Uterus (tissue), 4 donors: ENCODE measurements around the gene AGPAT4. TPM values are rescaled to one million over a fixed set of nuclear protein-coding genes. Genes with fewer than 3 reads are reported as not detected.
A peak's percentile ranks its signal among the peaks of the same experiment; 100 is the strongest.

Source experiments
- DNase-seq, 2 donors: peaks; one replicate each; pipeline ENCODE4 v3.0.0-alpha.2; 2019 to 2020
- H3K27ac ChIP-seq, 2 donors: fragments of 200-600 bp; sonication (generic); 1 replicate in 1 of 2; 2 replicates in 1 of 2; pipeline ENCODE4 v1.5.1; 2016 to 2018
- H3K27me3 ChIP-seq, 2 donors: fragments of 200-600 bp; sonication (generic); one replicate each; pipeline ENCODE4 v1.5.1; 2018 to 2019; ENCODE audit warnings: control low read depth in 1 of 2
- H3K36me3 ChIP-seq, 2 donors: fragments of 200-600 bp; sonication (generic); one replicate each; pipeline ENCODE4 v1.5.1; 2019; ENCODE audit warnings: control low read depth in 1 of 2
- H3K4me1 ChIP-seq, 2 donors: fragments of 200-600 bp; sonication (generic); one replicate each; pipeline ENCODE4 v1.5.1; 2018 to 2019; ENCODE audit warnings: control low read depth in 1 of 2
- H3K4me3 ChIP-seq, 2 donors: fragments of 200-600 bp; sonication (generic); 1 replicate in 1 of 2; 2 replicates in 1 of 2; pipeline ENCODE4 v1.5.1; 2018 to 2019; ENCODE audit warnings: mild to moderate bottlenecking in 1 of 2
- H3K9me3 ChIP-seq, 2 donors: fragments of 200-600 bp; sonication (generic); one replicate each; pipeline ENCODE4 v1.5.1; 2019; ENCODE audit warnings: control low read depth in 1 of 2
- CTCF ChIP-seq, 4 experiments: fragments of 200-600 bp in 2 of 4; fragments of 450-650 bp in 2 of 4; sonication (generic) in 2 of 4; IDR thresholded peaks; one replicate each; pipeline ENCODE4 v1.5.1; 2016 to 2019; ENCODE audit warnings: antibody characterized with exemption in 4 of 4, mild to moderate bottlenecking in 2 of 4, moderate library complexity in 1 of 4
- POLR2A ChIP-seq, 2 donors: fragments of 450-650 bp; IDR thresholded peaks; one replicate each; pipeline ENCODE4 v1.6.1; 2016; ENCODE audit warnings: antibody characterized with exemption in 2 of 2, mild to moderate bottlenecking in 1 of 2, moderate library complexity in 1 of 2
- intact Hi-C: fragments of 100-400 bp; cut with DNase I; formaldehyde crosslinking; loops from one replicate; pipeline ENCODE4 v1.15.1; 2023; ENCODE audit warnings: low total_unique reads
- total RNA-seq, 4 donors: library from RNA; depleted of rRNA in 3 of 4; stranded (reverse); fragments of >200 nt in 3 of 4; gene quantifications; one replicate each; pipeline versions ENCODE4 v1.1.0 to v1.2.4, GENCODE V29; 2014 to 2023
- donor health status: DM: yes; HTN: yes; CAD: no.

Gene AGPAT4
- total RNA-seq, 4 donors from 2014 or later = 2.9 to 18.1 (median 15.1) TPM

GRCh38 chr6:161169035-161169434 is 104.8 kb downstream of the AGPAT4 start:
- no peak for TF ChIP-seq CTCF (IDR thresholded peaks at IDR 0.05)
- H3K4me1 ChIP-seq = no peaks in the 10 kb centered on the region
- DNase-seq = no peak
- no peaks in the 10 kb centered on the region for H3K36me3 ChIP-seq
- intact Hi-C loops = no loop called here
- no peaks in the 10 kb centered on the region for H3K27me3 ChIP-seq
- no peak overlapping the region for H3K27ac ChIP-seq
- H3K9me3 ChIP-seq = no peaks in the 10 kb centered on the region
- no peak overlapping the region for H3K4me3 ChIP-seq

- TF ChIP-seq POLR2A (IDR thresholded peaks at IDR 0.05) (no peak), CTCF (IDR thresholded peaks at IDR 0.05) (no peak)
- H3K9me3 ChIP-seq = no peaks in the 10 kb centered on the region
- H3K36me3 ChIP-seq = no peaks in the 10 kb centered on the region
- no peaks in the 10 kb centered on the region for H3K27me3 ChIP-seq
- H3K4me3 ChIP-seq = no peak overlapping the region
- intact Hi-C loops = no loop called here
- DNase-seq = peak in 1 of 2 donors; percentile 43
- H3K27ac ChIP-seq = no peak overlapping the region
- no peaks in the 10 kb centered on the region for H3K4me1 ChIP-seq
These were observed 105.5 kb downstream of the AGPAT4 start for GRCh38 chr6:161168281-161168891.

- TF ChIP-seq POLR2A (IDR thresholded peaks at IDR 0.05) (no peak), CTCF (IDR thresholded peaks at IDR 0.05) (no peak)
- Histone ChIP-seq H3K27ac (no peak overlapping the region), H3K9me3 (no peaks in the 10 kb centered on the region), H3K36me3 (no peaks in the 10 kb centered on the region), H3K27me3 (no peaks in the 10 kb centered on the region), H3K4me3 (no peak overlapping the region), H3K4me1 (no peaks in the 10 kb centered on the region)
- intact Hi-C loops = no loop called here
- DNase-seq = no peak
These were observed 107.2 kb downstream of the AGPAT4 start for GRCh38 chr6:161166677-161167076.

GRCh38 chr6:161166176-161166575 is 107.7 kb downstream of the AGPAT4 start:
- DNase-seq = no peak
- Histone ChIP-seq H3K4me1 (no peaks in the 10 kb centered on the region), H3K4me3 (no peak overlapping the region), H3K27ac (no peak overlapping the region), H3K27me3 (no peaks in the 10 kb centered on the region), H3K36me3 (no peaks in the 10 kb centered on the region), H3K9me3 (no peaks in the 10 kb centered on the region)
- no peak for TF ChIP-seq CTCF (IDR thresholded peaks at IDR 0.05)
- no peak for TF ChIP-seq POLR2A (IDR thresholded peaks at IDR 0.05)
- intact Hi-C loops = no loop called here

- no peak for DNase-seq
- TF ChIP-seq CTCF (IDR thresholded peaks at IDR 0.05) (no peak), POLR2A (IDR thresholded peaks at IDR 0.05) (no peak)
- no peak overlapping the region for H3K27ac ChIP-seq
- H3K36me3 ChIP-seq = no peaks in the 10 kb centered on the region
- no peaks in the 10 kb centered on the region for H3K4me1 ChIP-seq
- no peaks in the 10 kb centered on the region for H3K27me3 ChIP-seq
- H3K9me3 ChIP-seq = no peaks in the 10 kb centered on the region
- H3K4me3 ChIP-seq = no peak overlapping the region
- intact Hi-C loops = no loop called here
These were observed 109.7 kb downstream of the AGPAT4 start for GRCh38 chr6:161164182-161164625.
